Measurements from ENCODE around the gene SHPK. TPM values are rescaled to one million over a fixed set of nuclear protein-coding genes. Genes with fewer than 3 reads are reported as not detected.

Gene SHPK
- total and polyA plus RNA-seq, 4 donors: 9.3 to 66.6 (median 17.0) TPM

DNA sequence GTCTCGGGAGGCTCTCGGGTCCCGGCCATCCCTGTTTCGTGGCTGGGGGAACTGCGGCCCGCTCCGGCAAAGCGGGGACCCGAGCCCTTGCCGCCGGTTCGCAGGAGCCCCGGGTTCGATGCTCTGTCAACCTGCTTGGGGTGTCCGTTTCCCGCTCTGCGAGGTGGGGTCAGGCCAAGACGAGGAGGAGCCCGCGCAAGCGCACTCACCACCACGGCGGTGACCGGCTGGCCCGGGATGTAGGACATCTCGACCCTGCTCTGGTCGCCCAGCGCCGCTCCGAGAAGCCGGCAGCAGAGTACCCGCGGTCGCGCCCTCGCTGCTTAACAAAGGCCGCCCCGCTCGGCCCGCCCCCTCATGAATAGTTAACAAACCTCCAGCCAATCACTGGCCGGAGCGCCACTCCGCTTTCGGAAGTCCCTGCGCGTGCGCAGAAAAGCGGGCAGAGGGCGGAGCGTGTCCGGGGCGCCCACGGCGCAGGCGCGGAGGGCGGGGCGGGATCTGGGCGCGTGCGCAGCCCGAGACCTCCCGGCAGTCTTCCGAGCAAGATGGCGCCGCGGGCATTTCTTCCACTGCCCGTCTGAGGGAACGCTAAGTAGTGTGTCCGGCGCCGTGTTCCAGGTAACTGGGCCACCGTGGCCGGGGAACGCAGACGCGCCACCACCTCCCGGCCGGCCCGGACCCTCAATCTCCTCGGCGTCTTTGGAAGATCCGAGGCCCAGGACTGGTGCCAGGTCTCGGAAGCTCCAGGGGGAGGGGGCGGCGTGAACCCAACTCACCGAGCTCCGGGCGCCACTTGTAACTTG is 32.4 kb upstream of the SHPK start, which contains the start of the genes EMC6 and TAX1BP3 (continued):
- TF ChIP-seq, protein P1, sequence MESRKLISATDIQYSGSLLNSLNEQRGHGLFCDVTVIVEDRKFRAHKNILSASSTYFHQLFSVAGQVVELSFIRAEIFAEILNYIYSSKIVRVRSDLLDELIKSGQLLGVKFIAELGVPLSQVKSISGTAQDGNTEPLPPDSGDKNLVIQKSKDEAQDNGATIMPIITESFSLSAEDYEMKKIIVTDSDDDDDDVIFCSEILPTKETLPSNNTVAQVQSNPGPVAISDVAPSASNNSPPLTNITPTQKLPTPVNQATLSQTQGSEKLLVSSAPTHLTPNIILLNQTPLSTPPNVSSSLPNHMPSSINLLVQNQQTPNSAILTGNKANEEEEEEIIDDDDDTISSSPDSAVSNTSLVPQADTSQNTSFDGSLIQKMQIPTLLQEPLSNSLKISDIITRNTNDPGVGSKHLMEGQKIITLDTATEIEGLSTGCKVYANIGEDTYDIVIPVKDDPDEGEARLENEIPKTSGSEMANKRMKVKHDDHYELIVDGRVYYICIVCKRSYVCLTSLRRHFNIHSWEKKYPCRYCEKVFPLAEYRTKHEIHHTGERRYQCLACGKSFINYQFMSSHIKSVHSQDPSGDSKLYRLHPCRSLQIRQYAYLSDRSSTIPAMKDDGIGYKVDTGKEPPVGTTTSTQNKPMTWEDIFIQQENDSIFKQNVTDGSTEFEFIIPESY (IDR thresholded peaks at IDR 0.05): peak; percentile 52
- peak; percentile 20 to 33 for TF ChIP-seq HNF4A (conservative IDR thresholded peaks at IDR 0.05)
- TF ChIP-seq GABPA (IDR thresholded peaks at IDR 0.05 in 1 of 2, conservative IDR thresholded peaks at IDR 0.05 in 1 of 2): peak in 1 of 2 donors; percentile 25

DNA sequence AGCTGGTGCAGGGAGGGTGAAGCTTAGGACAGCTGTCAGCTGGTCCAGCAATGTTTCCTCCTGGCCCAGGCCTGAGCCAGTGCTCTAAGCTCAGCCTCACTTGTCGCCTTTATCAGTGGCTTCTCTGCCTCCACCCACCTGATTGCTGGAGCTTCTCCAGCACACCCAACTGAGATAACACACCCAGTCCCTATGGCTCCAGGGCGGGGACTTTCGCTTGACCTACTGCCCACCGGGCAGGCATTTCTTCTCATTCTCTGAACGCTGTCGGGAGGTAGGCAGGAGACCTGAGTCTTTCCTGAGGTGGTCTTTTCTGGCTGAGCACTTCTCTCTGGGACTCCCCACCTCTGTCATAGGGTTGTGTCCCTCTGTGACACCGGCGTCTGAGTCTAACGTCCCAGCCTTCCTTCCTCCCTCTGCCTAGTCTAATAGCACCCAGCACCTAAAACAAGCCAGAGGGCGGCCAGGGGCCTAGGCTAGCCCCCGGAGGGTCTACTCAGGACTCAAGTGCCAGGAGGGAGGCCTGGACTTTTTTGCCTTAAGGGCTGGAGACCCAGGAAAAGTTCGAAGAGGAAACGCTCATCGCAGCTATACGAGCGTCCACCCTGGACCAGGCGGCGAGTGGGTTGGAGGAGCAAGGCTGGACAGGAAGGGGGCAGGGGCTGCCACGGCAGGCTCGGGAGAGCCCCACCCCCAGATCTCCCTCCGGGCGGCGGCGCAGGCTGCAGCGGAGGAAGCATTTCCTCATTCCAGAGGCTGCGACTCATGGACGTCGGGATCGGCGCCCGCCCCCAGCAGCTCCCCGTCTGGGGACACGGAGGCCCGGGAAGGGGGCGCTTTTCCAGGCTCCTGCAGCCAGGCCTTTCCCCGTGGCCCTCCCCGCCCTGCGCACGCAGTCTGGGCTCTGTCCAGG is 31.6 kb upstream of the SHPK start:
- H3K36me3 ChIP-seq (ENCODE audit: control insufficient read depth in 4 of 4, insufficient read depth in 3 of 4, low read depth in 1 of 4, low read length in 3 of 4): peaks cover 2 to 8% (median 5%) of the 10 kb centered on the region in 4 donors
- H3K27ac ChIP-seq (ENCODE audit: low read depth in 1 of 2, low read length in 2 of 2): peak overlapping the region; percentile 88 to 90
- 3% methylated on average over 39 of the region's 39 CpGs for WGBS
- peak overlapping the region; percentile 47 to 71 for H3K9ac ChIP-seq (ENCODE audit: low read depth in 1 of 2, low read length in 2 of 2)
- peaks cover 0 to 24% (median 23%) of the 10 kb centered on the region in 4 donors for H3K4me1 ChIP-seq (ENCODE audit: control insufficient read depth in 4 of 4, insufficient read depth in 4 of 4, low read length in 3 of 4)
- TF ChIP-seq RAD21 (IDR thresholded peaks at IDR 0.05): peak in 1 of 2 donors; percentile 16
- peak in 1 of 2 donors; percentile 19 for TF ChIP-seq RXRA (IDR thresholded peaks at IDR 0.05)
- TF ChIP-seq, protein P2, sequence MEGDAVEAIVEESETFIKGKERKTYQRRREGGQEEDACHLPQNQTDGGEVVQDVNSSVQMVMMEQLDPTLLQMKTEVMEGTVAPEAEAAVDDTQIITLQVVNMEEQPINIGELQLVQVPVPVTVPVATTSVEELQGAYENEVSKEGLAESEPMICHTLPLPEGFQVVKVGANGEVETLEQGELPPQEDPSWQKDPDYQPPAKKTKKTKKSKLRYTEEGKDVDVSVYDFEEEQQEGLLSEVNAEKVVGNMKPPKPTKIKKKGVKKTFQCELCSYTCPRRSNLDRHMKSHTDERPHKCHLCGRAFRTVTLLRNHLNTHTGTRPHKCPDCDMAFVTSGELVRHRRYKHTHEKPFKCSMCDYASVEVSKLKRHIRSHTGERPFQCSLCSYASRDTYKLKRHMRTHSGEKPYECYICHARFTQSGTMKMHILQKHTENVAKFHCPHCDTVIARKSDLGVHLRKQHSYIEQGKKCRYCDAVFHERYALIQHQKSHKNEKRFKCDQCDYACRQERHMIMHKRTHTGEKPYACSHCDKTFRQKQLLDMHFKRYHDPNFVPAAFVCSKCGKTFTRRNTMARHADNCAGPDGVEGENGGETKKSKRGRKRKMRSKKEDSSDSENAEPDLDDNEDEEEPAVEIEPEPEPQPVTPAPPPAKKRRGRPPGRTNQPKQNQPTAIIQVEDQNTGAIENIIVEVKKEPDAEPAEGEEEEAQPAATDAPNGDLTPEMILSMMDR (IDR thresholded peaks at IDR 0.05; ENCODE audit: low read depth, low read length, missing input control): no peak
- TF ChIP-seq, protein P3, sequence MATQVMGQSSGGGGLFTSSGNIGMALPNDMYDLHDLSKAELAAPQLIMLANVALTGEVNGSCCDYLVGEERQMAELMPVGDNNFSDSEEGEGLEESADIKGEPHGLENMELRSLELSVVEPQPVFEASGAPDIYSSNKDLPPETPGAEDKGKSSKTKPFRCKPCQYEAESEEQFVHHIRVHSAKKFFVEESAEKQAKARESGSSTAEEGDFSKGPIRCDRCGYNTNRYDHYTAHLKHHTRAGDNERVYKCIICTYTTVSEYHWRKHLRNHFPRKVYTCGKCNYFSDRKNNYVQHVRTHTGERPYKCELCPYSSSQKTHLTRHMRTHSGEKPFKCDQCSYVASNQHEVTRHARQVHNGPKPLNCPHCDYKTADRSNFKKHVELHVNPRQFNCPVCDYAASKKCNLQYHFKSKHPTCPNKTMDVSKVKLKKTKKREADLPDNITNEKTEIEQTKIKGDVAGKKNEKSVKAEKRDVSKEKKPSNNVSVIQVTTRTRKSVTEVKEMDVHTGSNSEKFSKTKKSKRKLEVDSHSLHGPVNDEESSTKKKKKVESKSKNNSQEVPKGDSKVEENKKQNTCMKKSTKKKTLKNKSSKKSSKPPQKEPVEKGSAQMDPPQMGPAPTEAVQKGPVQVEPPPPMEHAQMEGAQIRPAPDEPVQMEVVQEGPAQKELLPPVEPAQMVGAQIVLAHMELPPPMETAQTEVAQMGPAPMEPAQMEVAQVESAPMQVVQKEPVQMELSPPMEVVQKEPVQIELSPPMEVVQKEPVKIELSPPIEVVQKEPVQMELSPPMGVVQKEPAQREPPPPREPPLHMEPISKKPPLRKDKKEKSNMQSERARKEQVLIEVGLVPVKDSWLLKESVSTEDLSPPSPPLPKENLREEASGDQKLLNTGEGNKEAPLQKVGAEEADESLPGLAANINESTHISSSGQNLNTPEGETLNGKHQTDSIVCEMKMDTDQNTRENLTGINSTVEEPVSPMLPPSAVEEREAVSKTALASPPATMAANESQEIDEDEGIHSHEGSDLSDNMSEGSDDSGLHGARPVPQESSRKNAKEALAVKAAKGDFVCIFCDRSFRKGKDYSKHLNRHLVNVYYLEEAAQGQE (IDR thresholded peaks at IDR 0.05): peak; percentile 33
- TF ChIP-seq HNF4A (conservative IDR thresholded peaks at IDR 0.05): peak in 1 of 2 donors; percentile 10
- no peak for TF ChIP-seq EGR1 (IDR thresholded peaks at IDR 0.05; ENCODE audit: low read depth in 2 of 2)
- TF ChIP-seq, protein P4, sequence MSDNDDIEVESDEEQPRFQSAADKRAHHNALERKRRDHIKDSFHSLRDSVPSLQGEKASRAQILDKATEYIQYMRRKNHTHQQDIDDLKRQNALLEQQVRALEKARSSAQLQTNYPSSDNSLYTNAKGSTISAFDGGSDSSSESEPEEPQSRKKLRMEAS (IDR thresholded peaks at IDR 0.05): no peak
- TF ChIP-seq SP1 (IDR thresholded peaks at IDR 0.05): peak; percentile 37
- TF ChIP-seq TAF1 (conservative IDR thresholded peaks at IDR 0.05): peak; percentile 64
- H3K9me3 ChIP-seq (ENCODE audit: control insufficient read depth in 4 of 4, low read length in 3 of 4): no peaks in the 10 kb centered on the region
- H3K27me3 ChIP-seq (ENCODE audit: control insufficient read depth in 4 of 4, insufficient read depth in 4 of 4, low read length in 3 of 4): no peaks in the 10 kb centered on the region
- DNase-seq (ENCODE audit: low spot score): peak; percentile 70
- peak overlapping the region; percentile 70 to 83 (median 82) for H3K4me3 ChIP-seq (ENCODE audit: low read depth in 1 of 3, low read length in 3 of 3)
